ENCODE results near the gene HSD17B10. TPM values are rescaled to one million over a fixed set of nuclear protein-coding genes. Genes with fewer than 3 reads are reported as not detected.

The HSD17B10 gene
- total and polyA plus RNA-seq, 2 of the 13 experiments (the other 11 are each of a cell fraction or from before 2014, with no cell fraction given): 68.7 to 84.7 TPM

DNA sequence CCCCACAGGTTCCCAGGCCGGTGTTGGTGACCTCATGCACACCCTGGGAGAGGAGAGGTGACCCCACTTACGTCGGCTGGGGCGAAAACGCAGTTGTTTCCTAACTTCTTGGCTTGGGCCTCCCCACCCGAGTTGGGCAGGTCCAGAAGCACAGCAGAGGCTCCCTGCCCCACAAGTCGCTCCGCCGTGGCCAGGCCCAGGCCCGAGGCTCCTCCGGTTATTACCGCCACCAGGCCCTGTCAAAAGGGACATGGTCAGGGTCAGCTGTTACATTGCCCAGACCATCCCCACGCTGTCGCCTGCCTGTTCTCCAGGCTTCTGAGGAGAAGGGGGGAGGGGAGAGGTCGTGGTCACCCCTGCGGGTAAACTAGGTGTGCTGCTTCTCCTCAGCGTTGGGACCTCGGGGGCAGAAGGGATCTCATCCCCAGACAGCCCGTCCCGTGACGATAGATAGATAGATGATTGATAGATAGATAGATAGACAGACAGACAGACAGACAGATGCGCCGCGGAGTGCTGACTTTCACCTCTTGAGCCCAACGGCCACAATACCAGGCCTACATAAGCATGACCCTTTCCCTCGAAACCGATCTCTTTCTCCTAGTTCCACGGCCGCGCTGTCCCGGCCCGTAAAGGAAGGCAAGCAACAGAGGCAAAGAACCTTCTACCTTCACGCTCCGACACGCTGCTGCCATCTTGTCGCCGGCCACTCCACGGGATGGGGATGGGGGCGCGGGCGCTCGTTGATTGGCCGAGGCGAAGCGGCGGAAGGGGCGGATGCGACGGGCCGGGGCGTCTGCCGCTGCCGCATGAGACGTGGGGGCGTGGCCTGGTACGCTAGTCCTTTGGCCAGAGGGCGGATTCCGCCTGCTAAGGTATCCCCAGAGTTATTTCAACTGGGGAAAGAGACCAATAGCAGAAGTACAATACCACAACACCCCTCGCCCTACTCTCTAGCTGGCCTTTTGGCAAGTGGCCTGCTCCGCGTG lies at the start of gene HSD17B10 (continued):
- TF ChIP-seq, protein P1, sequence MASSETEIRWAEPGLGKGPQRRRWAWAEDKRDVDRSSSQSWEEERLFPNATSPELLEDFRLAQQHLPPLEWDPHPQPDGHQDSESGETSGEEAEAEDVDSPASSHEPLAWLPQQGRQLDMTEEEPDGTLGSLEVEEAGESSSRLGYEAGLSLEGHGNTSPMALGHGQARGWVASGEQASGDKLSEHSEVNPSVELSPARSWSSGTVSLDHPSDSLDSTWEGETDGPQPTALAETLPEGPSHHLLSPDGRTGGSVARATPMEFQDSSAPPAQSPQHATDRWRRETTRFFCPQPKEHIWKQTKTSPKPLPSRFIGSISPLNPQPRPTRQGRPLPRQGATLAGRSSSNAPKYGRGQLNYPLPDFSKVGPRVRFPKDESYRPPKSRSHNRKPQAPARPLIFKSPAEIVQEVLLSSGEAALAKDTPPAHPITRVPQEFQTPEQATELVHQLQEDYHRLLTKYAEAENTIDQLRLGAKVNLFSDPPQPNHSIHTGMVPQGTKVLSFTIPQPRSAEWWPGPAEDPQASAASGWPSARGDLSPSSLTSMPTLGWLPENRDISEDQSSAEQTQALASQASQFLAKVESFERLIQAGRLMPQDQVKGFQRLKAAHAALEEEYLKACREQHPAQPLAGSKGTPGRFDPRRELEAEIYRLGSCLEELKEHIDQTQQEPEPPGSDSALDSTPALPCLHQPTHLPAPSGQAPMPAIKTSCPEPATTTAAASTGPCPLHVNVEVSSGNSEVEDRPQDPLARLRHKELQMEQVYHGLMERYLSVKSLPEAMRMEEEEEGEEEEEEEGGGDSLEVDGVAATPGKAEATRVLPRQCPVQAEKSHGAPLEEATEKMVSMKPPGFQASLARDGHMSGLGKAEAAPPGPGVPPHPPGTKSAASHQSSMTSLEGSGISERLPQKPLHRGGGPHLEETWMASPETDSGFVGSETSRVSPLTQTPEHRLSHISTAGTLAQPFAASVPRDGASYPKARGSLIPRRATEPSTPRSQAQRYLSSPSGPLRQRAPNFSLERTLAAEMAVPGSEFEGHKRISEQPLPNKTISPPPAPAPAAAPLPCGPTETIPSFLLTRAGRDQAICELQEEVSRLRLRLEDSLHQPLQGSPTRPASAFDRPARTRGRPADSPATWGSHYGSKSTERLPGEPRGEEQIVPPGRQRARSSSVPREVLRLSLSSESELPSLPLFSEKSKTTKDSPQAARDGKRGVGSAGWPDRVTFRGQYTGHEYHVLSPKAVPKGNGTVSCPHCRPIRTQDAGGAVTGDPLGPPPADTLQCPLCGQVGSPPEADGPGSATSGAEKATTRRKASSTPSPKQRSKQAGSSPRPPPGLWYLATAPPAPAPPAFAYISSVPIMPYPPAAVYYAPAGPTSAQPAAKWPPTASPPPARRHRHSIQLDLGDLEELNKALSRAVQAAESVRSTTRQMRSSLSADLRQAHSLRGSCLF (CRISPR knock-in tag; IDR thresholded peaks at IDR 0.05; ENCODE audit: borderline replicate concordance): no peak
- TF ChIP-seq YEATS2 (CRISPR knock-in tag; IDR thresholded peaks at IDR 0.05; ENCODE audit: borderline replicate concordance) (peak; percentile 76; the same call in 1 of the 2 replicates), MTA3 (CRISPR knock-in tag; IDR thresholded peaks at IDR 0.05) (no peak), ZNF644 (CRISPR knock-in tag; IDR thresholded peaks at IDR 0.05; ENCODE audit: low read depth) (0 out of 2 replicates have a peak, but pooled peaks have one; percentile 38), ZNF878 (CRISPR knock-in tag; IDR thresholded peaks at IDR 0.05) (no peak), MAFF (IDR thresholded peaks at IDR 0.05; ENCODE audit: low read depth, low read length) (no peak)
- TF ChIP-seq, protein P2, sequence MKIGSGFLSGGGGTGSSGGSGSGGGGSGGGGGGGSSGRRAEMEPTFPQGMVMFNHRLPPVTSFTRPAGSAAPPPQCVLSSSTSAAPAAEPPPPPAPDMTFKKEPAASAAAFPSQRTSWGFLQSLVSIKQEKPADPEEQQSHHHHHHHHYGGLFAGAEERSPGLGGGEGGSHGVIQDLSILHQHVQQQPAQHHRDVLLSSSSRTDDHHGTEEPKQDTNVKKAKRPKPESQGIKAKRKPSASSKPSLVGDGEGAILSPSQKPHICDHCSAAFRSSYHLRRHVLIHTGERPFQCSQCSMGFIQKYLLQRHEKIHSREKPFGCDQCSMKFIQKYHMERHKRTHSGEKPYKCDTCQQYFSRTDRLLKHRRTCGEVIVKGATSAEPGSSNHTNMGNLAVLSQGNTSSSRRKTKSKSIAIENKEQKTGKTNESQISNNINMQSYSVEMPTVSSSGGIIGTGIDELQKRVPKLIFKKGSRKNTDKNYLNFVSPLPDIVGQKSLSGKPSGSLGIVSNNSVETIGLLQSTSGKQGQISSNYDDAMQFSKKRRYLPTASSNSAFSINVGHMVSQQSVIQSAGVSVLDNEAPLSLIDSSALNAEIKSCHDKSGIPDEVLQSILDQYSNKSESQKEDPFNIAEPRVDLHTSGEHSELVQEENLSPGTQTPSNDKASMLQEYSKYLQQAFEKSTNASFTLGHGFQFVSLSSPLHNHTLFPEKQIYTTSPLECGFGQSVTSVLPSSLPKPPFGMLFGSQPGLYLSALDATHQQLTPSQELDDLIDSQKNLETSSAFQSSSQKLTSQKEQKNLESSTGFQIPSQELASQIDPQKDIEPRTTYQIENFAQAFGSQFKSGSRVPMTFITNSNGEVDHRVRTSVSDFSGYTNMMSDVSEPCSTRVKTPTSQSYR (CRISPR knock-in tag; IDR thresholded peaks at IDR 0.05; ENCODE audit: borderline replicate concordance): peak; percentile 14; the same call in 1 of the 2 replicates
- TF ChIP-seq, protein P3, sequence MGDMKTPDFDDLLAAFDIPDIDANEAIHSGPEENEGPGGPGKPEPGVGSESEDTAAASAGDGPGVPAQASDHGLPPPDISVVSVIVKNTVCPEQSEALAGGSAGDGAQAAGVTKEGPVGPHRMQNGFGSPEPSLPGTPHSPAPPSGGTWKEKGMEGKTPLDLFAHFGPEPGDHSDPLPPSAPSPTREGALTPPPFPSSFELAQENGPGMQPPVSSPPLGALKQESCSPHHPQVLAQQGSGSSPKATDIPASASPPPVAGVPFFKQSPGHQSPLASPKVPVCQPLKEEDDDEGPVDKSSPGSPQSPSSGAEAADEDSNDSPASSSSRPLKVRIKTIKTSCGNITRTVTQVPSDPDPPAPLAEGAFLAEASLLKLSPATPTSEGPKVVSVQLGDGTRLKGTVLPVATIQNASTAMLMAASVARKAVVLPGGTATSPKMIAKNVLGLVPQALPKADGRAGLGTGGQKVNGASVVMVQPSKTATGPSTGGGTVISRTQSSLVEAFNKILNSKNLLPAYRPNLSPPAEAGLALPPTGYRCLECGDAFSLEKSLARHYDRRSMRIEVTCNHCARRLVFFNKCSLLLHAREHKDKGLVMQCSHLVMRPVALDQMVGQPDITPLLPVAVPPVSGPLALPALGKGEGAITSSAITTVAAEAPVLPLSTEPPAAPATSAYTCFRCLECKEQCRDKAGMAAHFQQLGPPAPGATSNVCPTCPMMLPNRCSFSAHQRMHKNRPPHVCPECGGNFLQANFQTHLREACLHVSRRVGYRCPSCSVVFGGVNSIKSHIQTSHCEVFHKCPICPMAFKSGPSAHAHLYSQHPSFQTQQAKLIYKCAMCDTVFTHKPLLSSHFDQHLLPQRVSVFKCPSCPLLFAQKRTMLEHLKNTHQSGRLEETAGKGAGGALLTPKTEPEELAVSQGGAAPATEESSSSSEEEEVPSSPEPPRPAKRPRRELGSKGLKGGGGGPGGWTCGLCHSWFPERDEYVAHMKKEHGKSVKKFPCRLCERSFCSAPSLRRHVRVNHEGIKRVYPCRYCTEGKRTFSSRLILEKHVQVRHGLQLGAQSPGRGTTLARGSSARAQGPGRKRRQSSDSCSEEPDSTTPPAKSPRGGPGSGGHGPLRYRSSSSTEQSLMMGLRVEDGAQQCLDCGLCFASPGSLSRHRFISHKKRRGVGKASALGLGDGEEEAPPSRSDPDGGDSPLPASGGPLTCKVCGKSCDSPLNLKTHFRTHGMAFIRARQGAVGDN (CRISPR knock-in tag; IDR thresholded peaks at IDR 0.05): peak; percentile 66
- TF ChIP-seq, protein P4, sequence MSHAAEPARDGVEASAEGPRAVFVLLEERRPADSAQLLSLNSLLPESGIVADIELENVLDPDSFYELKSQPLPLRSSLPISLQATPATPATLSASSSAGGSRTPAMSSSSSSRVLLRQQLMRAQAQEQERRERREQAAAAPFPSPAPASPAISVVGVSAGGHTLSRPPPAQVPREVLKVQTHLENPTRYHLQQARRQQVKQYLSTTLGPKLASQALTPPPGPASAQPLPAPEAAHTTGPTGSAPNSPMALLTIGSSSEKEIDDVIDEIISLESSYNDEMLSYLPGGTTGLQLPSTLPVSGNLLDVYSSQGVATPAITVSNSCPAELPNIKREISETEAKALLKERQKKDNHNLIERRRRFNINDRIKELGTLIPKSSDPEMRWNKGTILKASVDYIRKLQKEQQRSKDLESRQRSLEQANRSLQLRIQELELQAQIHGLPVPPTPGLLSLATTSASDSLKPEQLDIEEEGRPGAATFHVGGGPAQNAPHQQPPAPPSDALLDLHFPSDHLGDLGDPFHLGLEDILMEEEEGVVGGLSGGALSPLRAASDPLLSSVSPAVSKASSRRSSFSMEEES (CRISPR knock-in tag; IDR thresholded peaks at IDR 0.05): no peak
- TF ChIP-seq, protein P5, sequence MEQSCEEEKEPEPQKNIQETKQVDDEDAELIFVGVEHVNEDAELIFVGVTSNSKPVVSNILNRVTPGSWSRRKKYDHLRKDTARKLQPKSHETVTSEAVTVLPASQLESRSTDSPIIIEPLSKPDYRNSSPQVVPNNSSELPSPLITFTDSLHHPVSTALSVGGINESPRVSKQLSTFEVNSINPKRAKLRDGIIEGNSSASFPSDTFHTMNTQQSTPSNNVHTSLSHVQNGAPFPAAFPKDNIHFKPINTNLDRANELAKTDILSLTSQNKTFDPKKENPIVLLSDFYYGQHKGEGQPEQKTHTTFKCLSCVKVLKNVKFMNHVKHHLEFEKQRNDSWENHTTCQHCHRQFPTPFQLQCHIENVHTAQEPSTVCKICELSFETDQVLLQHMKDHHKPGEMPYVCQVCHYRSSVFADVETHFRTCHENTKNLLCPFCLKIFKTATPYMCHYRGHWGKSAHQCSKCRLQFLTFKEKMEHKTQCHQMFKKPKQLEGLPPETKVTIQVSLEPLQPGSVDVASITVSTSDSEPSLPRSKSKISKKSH (CRISPR knock-in tag; IDR thresholded peaks at IDR 0.05; ENCODE audit: borderline replicate concordance): no peak

All from HepG2 (cell line).